Hepatocyte (in vitro differentiated cells): ENCODE measurements around the gene MSGN1.

Source experiments
- CTCF ChIP-seq: fragments of 200-600 bp; sonication (generic); IDR thresholded peaks from 2 replicates; pipeline ENCODE4 v1.5.1; 2016; ENCODE audit warnings: antibody characterized with exemption, mild to moderate bottlenecking; ENCODE audit not compliant: poor library complexity
- EZH2 ChIP-seq: fragments of 200-600 bp; sonication (generic); IDR thresholded peaks from 2 replicates; pipeline ENCODE4 v1.6.1; 2016; ENCODE audit warnings: antibody characterized with exemption, mild to moderate bottlenecking, borderline replicate concordance
- EZH2phosphoT487 ChIP-seq: fragments of 200-600 bp; sonication (generic); IDR thresholded peaks from one replicate; pipeline ENCODE4 v1.6.1; 2018; ENCODE audit warnings: antibody characterized with exemption, mild to moderate bottlenecking, low read depth, moderate library complexity; ENCODE audit not compliant: unreplicated experiment, severe bottlenecking

DNA sequence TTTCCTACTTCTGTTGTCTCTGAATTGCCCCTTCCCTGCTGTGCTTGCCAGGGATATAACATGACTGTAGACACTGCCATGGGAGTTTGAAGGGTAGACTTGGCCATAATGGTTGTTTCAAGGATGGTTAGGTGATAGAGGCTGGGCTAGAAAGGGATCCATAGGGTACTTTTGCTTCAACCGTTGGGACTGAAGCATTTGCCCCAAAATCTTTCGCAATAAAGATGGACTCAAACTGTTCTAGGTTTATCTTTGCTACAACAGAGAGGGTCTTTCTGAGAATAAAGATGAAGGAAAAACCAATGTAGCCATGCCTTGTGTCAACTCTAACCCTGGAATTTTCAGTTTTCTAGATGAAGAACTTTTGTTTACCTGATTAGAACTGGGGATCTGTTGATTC, 27.2 kb downstream of the MSGN1 start:
- TF ChIP-seq EZH2 (no peak), CTCF (no peak), EZH2phosphoT487 (no peak)
